NCI-H69 (cell line): Measurements from ENCODE around the gene PRRT4.
A peak's percentile ranks its signal among the peaks of the same experiment; 100 is the strongest.

Source experiments
- DNase-seq: peaks from one replicate; lab custom pipeline; 2025; lab: John Stamatoyannopoulos, UW

Gene PRRT4

DNA sequence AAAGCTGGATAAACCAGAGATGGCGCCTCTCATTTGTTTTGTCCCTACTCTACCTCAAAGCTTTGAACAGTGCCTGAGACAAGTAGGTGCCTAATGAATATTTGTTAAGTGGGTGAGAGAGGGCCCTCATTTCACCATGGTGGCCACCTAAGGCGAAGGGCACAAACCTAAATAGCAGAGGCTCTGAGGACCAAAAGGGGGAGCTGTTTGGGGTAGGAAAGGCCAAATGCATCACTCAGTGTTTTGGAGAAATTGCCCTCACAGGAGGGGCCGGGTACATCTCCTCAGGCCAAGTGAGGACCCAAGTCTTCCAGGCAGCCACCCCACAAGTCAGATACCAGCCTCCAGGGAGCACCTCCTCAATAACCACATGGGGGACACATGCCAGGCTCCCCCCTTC is 34.3 kb upstream of the PRRT4 start:
- DNase-seq, result no peak

DNA sequence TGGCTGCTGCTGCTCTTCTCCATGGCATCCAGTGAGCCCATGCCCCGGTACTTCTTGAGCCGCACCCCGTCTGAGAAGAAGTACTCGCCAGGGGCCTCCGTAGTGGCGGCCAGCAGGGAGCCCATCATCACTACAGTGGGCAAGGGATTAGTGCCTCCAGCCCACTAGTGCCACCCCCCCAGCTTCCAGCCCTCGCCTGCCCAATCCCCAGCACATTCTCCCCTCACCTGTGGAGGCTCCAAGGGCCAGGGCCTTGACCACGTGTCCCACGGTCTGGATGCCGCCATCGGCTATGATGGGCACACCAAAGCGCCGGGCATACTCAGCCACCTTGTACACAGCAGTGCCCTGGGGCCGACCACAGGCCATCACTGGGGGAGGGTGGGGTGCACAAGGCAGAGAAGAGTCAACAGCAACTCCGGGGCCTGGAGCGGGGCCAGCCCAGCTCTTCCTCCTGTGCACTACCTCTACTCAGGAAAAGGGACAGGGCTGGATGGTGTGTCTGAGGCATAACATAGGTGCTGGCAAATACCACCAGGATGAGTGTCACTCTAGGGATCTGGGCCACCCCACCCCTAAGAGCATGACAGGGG is 33.5 kb upstream of the PRRT4 start:
- no peak for DNase-seq

DNA sequence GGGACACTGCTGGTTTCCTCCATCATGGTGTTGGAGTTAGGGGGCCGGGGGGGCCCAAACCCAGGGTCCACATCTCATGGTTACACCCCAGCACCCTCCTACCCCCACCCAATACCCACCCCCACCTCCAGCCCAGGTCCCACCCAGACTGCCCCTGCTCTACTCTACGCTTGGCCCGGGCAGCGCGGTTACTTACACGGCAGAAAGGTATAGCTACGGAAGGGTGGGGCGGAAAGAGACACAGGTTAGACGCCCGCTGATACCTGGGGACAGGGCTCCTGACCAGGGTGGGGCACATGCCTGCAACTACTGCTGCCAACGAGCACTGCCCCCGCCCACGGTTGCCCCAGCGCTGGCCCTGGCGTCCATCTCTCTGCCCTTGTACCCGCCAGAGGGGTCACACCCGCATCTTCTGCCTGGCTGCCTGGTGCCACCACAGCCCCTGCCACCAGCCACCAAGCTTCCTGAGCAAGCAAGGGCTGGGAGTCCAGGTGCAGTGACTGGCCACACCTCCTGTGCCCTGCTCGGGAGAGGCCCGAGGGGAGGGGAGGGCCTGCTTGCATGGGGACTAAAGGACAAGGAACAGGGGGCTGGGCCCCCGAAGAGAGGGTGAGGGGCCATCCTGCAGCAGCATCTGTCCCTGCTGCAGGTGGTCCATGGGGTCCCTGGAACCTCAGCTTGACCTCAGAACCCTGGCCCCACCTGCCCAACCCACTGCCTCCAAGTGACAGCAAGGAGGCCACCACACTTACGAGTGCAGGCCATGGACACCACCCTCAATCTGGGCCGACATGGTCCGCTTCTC is 32.2 kb upstream of the PRRT4 start:
- DNase-seq, result no peak

DNA sequence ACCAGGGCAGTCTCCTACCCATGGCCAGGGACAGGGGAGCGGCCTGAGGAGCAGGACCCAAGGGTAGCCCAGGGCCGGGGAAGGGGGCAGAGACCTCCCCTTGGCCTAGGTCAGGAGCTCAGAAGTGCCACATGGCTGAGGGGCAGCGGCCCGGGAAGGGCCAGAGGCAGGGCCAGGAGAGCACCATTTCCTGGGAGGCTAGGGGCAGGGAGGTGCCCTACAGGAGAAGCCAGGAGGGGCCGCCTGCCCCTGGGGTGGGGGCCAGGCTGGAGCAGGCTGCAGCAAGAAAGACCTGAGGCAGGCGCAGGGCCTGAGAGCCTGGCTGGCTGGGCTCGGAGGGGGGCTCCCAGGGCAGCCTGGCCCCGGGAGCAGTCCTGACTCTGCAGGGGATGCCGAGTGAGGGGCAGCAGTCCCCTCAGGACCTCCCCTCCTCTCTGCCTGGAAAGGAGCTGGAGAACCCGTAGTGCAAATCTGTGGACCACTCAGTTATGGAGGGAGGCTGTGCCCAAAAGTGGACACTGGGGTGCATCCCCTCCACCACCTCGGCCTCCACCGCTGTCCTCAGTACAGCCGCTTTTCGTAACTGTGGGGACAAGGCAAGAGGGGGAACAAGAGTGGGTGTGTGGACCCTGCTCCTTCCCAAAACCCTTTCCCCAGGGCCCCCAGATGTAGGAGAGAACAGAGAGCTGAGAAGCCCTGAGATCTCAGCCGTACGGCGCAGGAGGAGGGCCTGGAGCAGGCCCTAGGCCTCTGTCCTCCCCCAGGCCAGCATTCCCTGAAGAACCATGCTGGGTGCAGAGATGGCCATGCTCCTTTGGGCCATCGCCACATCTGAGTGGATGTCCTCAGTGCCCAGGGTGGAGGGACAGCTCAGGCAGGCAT is 31.2 kb upstream of the PRRT4 start:
- no peak for DNase-seq

DNA sequence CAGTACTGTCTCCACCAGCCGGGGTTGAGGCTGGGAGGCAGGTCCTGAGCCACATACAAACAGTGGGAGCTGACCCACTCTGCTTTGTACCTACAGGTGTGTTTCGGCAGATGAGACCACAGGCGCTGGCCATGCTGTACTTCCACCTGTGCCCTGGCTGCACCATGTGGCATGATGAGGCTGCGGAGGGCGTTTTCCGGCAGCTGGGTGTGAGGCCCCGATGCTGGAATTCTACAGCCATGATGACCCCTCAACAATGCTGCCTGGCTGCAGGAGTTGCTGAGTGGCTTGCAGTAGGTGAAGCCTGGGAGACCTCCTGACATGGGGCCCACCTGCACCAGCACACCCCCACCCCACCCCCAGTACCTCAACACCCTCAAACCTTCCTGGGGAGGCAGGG is 30.3 kb upstream of the PRRT4 start:
- no peak for DNase-seq

DNA sequence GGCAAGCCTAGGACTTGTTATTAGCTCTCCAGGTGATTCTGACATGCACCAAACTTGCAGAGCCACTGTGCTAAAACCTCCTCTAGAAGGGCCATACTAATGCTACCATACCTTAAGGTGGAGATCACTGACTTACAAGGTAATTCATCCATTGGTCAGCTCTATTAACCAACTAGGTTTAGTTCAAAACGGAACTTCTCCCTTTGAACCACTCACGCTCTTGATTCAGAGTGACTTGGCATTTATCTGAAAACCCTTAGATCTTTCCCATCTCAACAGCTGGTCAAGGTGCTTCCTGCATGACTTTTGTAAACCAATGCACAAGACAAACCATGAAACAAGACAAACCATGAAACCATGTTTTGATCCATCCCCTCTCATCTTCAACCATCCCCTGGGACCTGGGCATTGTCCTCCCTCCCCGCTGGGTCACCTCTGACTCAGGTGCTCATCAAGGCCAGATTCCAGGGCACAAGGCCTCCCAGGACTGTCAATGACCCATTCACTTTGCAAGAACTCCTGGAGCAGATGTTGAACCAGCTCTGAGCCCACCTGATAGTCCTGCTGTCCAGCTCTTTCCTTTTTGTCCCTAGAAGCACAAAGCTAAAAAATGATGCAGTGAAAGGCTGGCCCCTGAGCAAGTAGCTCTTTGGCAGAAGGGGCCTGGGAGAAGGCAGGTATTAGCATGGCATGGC is 29.5 kb upstream of the PRRT4 start:
- no peak for DNase-seq

DNA sequence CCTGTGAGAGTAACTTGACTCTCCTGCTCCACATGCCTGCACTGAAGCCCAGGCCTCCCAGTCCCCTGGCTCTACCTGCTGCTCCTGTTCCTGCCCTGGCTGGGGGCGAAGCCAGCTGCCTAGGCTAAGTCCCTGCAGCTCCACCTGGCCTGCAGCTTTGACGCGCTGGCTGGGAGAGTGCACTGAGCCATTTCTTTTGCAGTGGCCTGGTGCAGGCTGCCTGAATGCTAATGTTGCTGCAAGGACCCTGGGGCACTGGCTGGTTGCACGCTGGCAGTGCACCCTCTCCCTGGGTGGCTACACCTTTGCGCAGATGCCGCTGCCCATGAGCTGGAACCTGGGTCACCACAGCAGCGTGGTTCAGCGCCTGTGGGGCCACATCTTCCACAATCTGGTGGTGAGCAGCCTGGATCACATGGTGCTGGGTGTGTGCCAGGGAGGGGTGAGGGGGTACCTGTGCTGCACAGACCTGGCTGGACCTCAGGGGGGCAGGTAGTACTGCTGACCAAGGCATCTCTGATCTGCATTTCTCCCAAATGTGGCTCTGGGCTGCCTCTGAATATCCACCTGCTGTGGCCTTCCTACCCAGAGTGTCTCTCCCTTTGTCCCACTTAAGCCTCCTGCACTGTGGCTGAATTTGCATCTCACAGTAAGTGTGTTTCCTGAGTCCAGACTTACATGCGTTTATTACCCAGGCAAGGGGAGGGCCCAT is 28.3 kb upstream of the PRRT4 start:
- peak; percentile 32 for DNase-seq

DNA sequence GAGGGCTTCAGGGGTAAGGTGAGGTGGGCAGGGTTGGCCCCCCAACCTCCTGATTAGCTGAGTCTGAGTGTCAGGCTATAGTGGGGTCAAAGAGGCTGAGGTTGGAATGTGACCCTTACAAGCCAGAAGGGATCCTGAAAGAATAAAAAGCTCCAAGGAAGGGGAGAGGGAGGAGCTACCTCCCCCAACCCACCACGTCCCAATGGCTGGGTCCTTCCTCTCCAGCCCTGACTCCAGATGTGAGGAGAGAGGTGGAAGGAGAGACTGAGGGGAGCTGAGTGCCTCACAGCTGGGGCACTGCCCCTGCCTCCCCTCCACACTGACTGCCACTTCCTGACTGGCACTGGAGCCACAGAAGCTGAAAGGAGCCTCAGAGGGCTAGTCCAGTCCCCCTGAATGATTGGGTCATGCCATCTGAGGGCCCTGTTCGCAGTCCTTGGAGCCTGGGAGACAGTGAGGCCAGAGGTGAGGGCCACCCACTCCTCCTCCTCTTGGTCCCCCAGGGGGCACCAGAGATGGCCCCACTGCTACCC is 27.7 kb upstream of the PRRT4 start:
- no peak for DNase-seq

DNA sequence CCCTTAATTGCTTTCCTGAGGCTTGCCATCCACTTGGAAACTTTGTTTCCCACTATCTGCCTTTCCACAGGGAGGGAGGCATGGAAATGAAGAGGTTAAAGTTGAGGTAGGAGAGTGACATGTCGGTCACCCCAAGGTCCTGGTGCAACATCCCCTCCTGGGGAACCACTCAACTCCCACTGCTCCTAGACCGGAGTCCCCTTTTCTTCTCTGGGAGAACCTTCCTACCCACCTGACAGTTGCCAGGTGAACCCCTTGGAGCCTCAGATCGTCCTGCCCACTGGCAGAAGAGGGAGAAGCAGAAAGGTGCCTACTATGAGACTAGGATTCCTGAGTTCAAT is 26.6 kb upstream of the PRRT4 start:
- no peak for DNase-seq

DNA sequence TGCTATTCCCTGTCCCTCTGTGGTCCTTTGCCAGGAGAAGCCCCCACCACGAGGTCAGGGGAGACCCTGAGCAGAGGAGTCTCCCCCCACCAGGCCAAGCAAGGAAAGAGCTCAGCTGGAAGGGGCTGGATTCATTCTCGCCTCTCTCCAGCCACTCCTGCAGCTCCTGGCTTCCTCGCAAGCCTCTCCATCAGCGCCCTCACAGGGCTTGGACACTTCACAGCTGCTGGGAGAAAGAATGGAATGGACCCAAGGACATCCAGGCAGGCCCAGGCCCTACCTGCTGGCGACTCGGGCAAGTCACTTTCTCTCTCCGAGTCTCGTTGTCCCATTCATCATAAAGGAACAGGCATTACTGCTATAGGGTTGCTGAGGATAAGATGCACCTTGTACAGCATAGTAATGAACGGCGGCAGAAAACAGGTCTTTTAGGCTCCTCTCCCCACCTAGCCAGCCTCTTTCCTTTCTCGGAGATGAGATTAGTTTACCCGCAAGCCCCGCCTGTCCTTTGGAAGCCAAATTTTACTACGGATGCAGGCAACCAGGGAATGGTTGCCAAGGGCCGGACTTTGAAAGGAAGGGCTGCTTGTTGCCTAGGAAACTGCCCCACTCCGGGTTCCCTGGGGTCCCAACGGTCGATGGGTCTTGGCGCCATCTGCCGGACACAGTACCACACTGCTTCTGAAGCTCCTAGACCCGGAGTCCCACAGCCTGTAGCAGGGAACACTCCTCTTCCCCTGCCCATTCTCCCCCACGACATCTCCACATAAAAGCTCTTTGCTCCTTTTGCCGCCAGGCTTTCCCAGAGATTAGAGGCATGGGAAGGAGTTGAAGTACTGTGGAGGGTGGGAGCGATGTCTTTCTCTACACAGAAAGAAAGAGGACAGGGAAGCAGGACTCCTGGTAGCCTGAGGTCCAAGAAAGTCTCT is 26.0 kb upstream of the PRRT4 start:
- peak; percentile 87 for DNase-seq

DNA sequence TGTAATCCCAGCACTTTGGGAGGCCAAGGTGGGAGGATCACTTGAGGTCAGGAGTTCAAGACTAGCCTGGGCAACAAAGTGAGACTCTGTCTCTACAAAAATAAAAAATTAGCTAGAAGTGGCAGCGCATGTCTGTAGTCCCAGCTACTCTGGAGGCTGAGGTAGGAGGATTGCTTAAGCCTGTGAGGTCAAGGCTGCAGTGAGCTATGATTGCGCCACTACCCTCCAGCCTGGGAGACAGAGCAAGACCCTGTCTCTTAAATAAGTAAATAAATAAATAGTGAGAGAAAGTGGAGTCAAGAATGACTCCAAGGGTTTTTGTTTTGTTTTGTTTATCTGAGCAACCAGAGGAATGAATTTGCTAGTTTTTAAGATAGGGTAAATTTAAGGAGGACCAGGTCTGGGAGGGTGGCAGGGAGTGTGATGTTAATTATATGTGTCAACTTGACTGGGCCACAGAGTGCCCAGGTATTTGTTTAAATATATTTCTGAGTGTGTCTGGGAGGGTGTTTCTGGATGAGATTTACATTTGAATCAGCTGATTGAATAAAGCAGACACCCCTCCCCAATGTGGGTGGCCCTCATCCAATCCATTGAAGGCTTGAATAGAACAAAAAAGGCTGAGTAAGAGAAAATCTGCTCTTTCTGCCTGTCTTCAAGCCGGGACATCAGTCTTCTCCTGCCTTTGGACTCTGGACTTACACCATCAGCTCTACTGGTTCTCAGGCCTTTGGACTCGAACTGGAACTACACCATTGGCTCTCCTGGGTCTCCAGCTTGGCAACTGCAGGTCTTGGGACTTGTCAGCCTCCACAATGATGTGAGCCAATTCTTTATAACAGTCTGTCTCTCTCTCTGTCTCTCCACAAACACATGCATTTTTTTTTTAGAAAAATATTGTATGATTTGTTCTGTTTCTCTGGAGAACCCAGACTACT is 24.8 kb upstream of the PRRT4 start:
- DNase-seq, result no peak

DNA sequence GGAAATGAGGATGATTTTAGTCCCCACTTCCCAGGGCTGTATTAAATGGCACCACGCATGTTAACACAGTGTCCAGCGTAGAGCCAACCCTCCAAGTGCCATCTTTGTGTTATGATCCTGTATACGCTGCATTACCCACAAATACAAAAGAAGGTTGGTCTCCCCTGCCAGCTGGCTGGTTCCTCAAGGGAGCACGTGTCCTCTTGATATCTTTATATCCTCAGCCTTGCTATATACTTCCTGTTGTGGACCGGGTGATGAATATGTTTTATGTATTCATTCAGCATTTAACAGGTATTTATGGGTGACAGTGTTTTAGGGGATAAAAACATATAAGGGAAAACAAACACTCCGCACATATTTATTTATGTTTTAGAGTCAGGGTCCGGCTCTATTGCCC is 23.2 kb upstream of the PRRT4 start:
- no peak for DNase-seq

DNA sequence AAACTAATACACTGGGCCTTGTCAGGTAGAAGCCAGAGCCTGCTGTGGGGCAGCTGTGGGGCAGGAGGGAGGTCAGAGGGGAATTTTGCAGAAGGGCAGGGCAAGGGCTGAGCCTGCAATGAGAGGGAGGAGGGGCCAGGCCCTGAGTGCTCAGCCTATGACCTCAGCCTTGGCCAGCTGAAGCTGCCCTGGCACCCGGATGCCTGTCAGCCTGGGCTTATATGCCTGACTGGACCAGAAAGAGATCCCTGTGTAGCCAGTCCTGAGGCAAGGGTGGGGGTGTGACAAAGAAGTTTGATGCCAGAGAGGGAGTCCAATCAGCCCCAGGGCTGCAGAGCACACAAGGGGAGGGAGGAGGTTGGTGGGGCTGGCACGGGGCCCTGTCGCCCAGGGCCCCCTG is 22.3 kb upstream of the PRRT4 start:
- DNase-seq, result peak; percentile 34

DNA sequence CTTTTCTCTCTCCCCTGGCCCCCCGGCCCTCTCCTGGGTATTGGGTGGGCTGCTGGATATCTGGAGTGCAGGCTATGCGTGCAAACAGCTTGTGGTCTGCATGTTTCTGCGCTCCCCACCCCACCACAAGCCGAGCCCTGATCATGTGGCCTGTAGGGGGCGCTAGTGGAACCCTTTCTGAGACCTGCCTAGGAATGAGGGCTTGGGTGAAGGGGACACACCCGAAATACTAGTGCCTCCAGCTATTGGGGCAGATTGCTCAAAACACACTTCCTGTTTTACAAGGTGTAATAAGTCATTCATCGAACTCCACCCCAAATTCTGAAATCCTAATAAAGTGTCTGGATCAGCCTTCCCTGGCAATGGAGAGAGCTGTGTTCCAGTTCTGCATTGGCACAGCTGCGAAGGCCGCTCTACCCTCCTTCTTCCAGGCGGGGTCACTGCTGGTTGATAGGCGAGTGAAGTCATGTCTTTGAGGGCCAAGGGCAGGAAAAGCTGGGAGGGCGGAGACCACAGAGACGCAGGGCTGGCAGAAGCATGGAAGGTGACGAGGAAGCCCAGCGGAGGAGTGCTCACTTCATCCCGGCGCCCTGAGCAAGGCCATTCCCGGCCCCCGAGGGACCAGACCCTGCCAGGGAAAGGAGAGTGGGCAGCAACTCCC is 19.8 kb upstream of the PRRT4 start:
- peak; percentile 43 for DNase-seq

DNA sequence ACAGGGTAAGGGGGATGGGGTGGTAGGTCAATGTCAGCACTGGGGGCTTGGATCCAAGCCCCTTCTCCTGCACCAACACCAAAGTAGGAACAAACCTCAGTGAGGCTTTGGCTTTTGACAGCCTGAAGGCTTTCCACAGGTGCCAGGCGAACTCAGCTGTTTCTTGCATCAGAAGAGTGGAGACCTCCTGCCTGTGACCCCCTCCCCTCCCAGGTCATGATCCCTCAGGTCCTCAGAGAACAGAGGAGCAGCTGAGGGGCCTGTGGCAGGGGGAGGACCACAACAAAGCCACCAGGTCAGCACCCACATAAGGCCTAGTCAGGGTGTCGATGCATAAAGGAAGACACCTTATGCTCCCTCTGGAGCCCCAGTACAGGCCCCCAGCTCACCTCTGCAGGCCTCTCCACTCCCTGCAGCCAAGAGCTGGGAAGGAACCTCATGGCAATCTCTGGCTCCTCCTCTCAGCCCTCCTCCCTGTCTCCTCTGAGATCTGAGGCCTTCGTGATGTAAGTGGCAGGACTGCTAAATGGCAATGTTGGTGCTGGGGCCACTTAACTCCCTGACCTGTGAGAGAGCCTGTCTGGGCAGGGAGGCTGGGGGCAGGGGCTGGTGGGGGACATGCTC is 19.1 kb upstream of the PRRT4 start:
- DNase-seq, result no peak

DNA sequence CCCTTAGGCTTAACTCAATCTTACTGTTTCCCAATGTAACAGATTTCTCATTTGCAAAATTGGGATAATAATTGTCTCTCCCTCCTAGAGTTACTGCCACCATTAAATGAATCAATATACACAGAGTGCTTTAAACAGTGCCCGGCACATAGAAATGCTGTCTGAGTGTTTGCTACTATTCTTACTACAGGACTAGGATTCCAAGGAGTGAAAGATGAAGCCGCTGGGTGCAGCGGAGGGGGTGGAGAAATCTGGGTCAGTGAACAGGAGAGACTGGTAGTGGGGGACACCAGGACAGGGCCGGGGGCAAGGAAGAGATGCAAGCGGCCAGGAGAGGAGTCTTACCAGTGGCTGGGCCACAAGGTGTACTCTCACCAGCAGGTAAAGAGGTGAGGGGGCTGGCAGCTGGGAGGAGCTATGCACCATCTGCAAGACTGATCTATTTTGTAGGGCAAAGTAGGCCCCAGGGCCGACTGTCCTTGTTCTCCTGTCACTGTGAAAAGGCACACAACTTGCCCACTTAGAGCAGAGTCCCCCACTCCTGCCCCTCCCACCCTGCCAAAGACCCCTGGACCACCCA is 18.5 kb upstream of the PRRT4 start:
- DNase-seq, result no peak

DNA sequence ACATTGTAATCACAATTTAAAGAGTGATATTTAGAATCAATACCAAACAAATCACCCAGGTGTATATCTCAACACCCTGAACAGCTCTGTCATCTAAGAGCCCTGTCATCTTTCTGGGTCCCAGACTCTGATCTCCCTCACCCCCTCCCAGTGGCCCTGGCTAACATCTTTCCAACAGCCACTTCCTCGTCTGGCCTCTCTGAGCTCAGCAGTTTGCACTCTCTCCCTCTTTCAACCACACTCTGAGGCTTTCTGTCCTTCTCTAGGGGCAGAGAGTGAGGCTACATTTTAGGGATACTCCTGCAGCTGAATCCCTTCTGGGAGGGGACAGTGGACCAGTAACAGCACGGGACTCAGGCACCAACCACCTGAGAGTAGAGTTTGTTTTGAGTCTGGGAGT is 17.1 kb upstream of the PRRT4 start:
- DNase-seq, result no peak

DNA sequence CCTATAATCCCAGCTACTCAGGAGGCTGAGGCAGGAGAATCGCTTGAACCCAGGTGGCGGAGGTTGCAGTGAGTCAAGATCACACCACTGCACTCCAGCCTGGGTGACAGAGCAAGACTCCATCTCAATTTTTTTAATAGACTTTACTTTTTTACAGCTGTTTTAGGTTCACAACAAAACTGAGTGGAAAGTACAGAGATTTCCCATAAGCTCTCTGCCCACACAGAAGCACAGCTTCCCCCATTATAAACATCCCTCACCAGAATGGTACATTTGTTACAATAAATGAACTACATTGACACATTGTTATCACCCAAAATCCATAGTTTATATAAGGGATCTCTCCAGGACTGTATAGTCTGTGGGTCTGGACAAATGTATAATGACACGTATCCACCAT is 14.6 kb upstream of the PRRT4 start:
- no peak for DNase-seq
